ENCODE results near the gene IL1RAPL1. TPM values are rescaled to one million over a fixed set of nuclear protein-coding genes. Genes with fewer than 3 reads are reported as not detected.

The IL1RAPL1 gene
- polyA plus RNA-seq, 1 donor from 2014 or later = not detected

DNA sequence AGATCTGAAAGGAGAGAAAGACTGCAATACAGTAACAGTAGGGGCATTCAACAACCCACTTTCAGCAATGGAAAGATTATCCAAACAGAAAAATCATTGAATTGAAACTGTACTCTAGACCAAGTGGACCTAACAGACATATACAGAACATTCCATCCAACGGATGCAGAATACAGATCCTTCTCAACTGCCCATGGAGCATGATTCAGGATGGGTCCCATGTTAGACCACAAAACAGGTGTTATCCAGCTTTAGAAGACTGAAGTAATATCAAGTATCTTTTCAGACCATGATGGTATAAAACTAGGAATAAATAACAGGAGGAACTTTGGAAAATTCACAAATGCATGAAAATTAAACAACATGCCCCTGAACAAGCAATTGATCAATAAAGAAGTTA is 1060.9 kb downstream of the IL1RAPL1 start:
- H3K36me3 ChIP-seq (ENCODE audit: insufficient read depth, low read length) = no peaks in the 10 kb centered on the region
- no peaks in the 10 kb centered on the region for H3K9me3 ChIP-seq (ENCODE audit: low read length)
- no peaks in the 10 kb centered on the region for H4K20me1 ChIP-seq (ENCODE audit: insufficient read depth)
- H3K4me3 ChIP-seq (ENCODE audit: low read length) = no peak overlapping the region
- H3K27me3 ChIP-seq (ENCODE audit: insufficient read depth, low read depth, low read length) = no peaks in the 10 kb centered on the region
- H2AFZ ChIP-seq (ENCODE audit: low read depth, low read length) = no peak overlapping the region
- no peak overlapping the region for H3K4me2 ChIP-seq (ENCODE audit: low read length)
- no peaks in the 10 kb centered on the region for H3K79me2 ChIP-seq (replicated peaks; ENCODE audit: insufficient read depth, low read length)
- H3F3A ChIP-seq (ENCODE audit: insufficient read depth, low read length, poor library complexity, severe bottlenecking) = no peaks in the 10 kb centered on the region
- H3K9me2 ChIP-seq (ENCODE audit: insufficient read depth, low read length) = no peaks in the 10 kb centered on the region
- no peak for TF ChIP-seq RAD21 (conservative IDR thresholded peaks at IDR 0.05)
- TF ChIP-seq MXI1 (conservative IDR thresholded peaks at IDR 0.05; ENCODE audit: poor library complexity, severe bottlenecking) = no peak
- TF ChIP-seq SMC3 (conservative IDR thresholded peaks at IDR 0.05; ENCODE audit: poor library complexity) = no peak
- no peak for TF ChIP-seq EP300 (conservative IDR thresholded peaks at IDR 0.05; ENCODE audit: poor library complexity, severe bottlenecking)
- TF ChIP-seq, protein P1, sequence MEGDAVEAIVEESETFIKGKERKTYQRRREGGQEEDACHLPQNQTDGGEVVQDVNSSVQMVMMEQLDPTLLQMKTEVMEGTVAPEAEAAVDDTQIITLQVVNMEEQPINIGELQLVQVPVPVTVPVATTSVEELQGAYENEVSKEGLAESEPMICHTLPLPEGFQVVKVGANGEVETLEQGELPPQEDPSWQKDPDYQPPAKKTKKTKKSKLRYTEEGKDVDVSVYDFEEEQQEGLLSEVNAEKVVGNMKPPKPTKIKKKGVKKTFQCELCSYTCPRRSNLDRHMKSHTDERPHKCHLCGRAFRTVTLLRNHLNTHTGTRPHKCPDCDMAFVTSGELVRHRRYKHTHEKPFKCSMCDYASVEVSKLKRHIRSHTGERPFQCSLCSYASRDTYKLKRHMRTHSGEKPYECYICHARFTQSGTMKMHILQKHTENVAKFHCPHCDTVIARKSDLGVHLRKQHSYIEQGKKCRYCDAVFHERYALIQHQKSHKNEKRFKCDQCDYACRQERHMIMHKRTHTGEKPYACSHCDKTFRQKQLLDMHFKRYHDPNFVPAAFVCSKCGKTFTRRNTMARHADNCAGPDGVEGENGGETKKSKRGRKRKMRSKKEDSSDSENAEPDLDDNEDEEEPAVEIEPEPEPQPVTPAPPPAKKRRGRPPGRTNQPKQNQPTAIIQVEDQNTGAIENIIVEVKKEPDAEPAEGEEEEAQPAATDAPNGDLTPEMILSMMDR (IDR thresholded peaks at IDR 0.05; ENCODE audit: poor library complexity, severe bottlenecking) = no peak
- TF ChIP-seq, protein P2, sequence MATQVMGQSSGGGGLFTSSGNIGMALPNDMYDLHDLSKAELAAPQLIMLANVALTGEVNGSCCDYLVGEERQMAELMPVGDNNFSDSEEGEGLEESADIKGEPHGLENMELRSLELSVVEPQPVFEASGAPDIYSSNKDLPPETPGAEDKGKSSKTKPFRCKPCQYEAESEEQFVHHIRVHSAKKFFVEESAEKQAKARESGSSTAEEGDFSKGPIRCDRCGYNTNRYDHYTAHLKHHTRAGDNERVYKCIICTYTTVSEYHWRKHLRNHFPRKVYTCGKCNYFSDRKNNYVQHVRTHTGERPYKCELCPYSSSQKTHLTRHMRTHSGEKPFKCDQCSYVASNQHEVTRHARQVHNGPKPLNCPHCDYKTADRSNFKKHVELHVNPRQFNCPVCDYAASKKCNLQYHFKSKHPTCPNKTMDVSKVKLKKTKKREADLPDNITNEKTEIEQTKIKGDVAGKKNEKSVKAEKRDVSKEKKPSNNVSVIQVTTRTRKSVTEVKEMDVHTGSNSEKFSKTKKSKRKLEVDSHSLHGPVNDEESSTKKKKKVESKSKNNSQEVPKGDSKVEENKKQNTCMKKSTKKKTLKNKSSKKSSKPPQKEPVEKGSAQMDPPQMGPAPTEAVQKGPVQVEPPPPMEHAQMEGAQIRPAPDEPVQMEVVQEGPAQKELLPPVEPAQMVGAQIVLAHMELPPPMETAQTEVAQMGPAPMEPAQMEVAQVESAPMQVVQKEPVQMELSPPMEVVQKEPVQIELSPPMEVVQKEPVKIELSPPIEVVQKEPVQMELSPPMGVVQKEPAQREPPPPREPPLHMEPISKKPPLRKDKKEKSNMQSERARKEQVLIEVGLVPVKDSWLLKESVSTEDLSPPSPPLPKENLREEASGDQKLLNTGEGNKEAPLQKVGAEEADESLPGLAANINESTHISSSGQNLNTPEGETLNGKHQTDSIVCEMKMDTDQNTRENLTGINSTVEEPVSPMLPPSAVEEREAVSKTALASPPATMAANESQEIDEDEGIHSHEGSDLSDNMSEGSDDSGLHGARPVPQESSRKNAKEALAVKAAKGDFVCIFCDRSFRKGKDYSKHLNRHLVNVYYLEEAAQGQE (IDR thresholded peaks at IDR 0.05; ENCODE audit: borderline replicate concordance) = no peak
- no peak for TF ChIP-seq EZH2 (IDR thresholded peaks at IDR 0.05; ENCODE audit: borderline replicate concordance, insufficient read depth, low read length, poor library complexity, severe bottlenecking)
- TF ChIP-seq TAF1 (IDR thresholded peaks at IDR 0.05; ENCODE audit: low read depth) = no peak
- no peak for TF ChIP-seq POLR2AphosphoS5 (IDR thresholded peaks at IDR 0.05)
- H3K27ac ChIP-seq (ENCODE audit: low read length) = no peak overlapping the region
- no peak overlapping the region for H3K9ac ChIP-seq (ENCODE audit: low read length)

DNA sequence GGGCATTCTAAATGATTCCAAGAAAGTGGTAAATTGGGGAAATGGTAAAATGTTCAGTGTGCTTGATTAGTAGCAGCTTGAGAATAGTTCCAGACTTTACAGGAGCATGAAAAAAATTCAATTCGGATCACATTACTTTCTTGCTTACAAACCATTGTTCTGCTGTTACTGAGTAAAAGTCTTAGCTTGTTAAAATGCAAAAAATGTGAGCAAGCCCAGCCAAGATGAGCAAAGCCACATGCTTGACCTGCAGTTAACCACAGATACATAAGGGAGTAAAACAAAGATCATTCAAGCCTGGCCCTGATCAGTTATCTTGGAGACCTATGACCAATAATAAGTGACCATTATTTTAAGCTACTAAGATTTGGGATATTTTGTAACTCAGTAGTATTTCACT is 1065.2 kb downstream of the IL1RAPL1 start:
- Histone ChIP-seq H3K36me3 (ENCODE audit: insufficient read depth, low read length) (no peaks in the 10 kb centered on the region), H4K20me1 (ENCODE audit: insufficient read depth) (no peaks in the 10 kb centered on the region), H3K9me2 (ENCODE audit: insufficient read depth, low read length) (no peaks in the 10 kb centered on the region), H2AFZ (ENCODE audit: low read depth, low read length) (no peak overlapping the region), H3K27me3 (ENCODE audit: insufficient read depth, low read depth, low read length) (no peaks in the 10 kb centered on the region), H3K4me3 (ENCODE audit: low read length) (no peak overlapping the region), H3K79me2 (replicated peaks; ENCODE audit: insufficient read depth, low read length) (no peaks in the 10 kb centered on the region), H3K9me3 (ENCODE audit: low read length) (no peaks in the 10 kb centered on the region), H3K4me2 (ENCODE audit: low read length) (no peak overlapping the region), H3K27ac (ENCODE audit: low read length) (no peak overlapping the region), H3K9ac (ENCODE audit: low read length) (no peak overlapping the region), H3F3A (ENCODE audit: insufficient read depth, low read length, poor library complexity, severe bottlenecking) (no peaks in the 10 kb centered on the region)
- TF ChIP-seq POLR2AphosphoS5 (IDR thresholded peaks at IDR 0.05) (no peak), EZH2 (IDR thresholded peaks at IDR 0.05; ENCODE audit: borderline replicate concordance, insufficient read depth, low read length, poor library complexity, severe bottlenecking) (no peak), MXI1 (conservative IDR thresholded peaks at IDR 0.05; ENCODE audit: poor library complexity, severe bottlenecking) (no peak), EP300 (conservative IDR thresholded peaks at IDR 0.05; ENCODE audit: poor library complexity, severe bottlenecking) (no peak), TAF1 (IDR thresholded peaks at IDR 0.05; ENCODE audit: low read depth) (no peak), RAD21 (conservative IDR thresholded peaks at IDR 0.05) (no peak), SMC3 (conservative IDR thresholded peaks at IDR 0.05; ENCODE audit: poor library complexity) (no peak)
- TF ChIP-seq, protein P1 (IDR thresholded peaks at IDR 0.05; ENCODE audit: poor library complexity, severe bottlenecking) = no peak
- TF ChIP-seq, protein P2 (IDR thresholded peaks at IDR 0.05; ENCODE audit: borderline replicate concordance) = no peak
